HCT116 (cell line): ENCODE data around the gene TMEM140. TPM values are rescaled to one million over a fixed set of nuclear protein-coding genes. Genes with fewer than 3 reads are reported as not detected.

Experiments
- ATAC-seq: fragments of 200-7000 bp; cut with Tn5 transposase; 2 replicates; pipeline ENCODE4 v1.9.1; 2020; ENCODE audit warnings: mild to moderate bottlenecking, moderate library complexity
- BruUV-seq: library from RNA; stranded (reverse); fragments of 400-500 nt; replicated peaks from 2 replicates; lab custom pipeline; 2021; lab: Mats Ljungman, UMichigan
- CTCF ChIA-PET: fragments of 300-600 bp; sonication (Branson Sonifier 250); formaldehyde crosslinking; loops from one replicate; lab custom pipeline; 2021; ENCODE audit warnings: antibody characterized with exemption; lab: Charles Lee
- POLR2A ChIA-PET: fragments of 300-600, 350-600 bp; sonication (Branson Sonifier 250); formaldehyde crosslinking; loops from one replicate; lab custom pipeline; 2021; ENCODE audit warnings: antibody characterized with exemption; lab: Charles Lee
- RAD21 ChIA-PET, 2 experiments: fragments of 300-600 bp; sonication (Branson Sonifier 250); formaldehyde crosslinking; loops; one replicate each; lab custom pipeline; 2023; ENCODE audit warnings: low total read pairs in 2 of 2; ENCODE audit not compliant: uncharacterized antibody in 2 of 2, unreplicated experiment in 2 of 2, low non-redundant PET in 1 of 2; lab: Charles Lee
- DNase-seq: peaks from one replicate; pipeline ENCODE4 v3.0.0-alpha.2; 2010; ENCODE audit warnings: low read depth, low spot score
- H2AFZ ChIP-seq: fragments of 200-600 bp; shearing (Covaris generic), sonication (generic); 2 replicates; pipeline ENCODE4 v1.6.1; 2017; ENCODE audit warnings: low read depth, mixed run types, mixed read lengths, antibody characterized with exemption, low read length; ENCODE audit not compliant: poor library complexity, severe bottlenecking
- H3K27ac ChIP-seq: 2 replicates; pipeline ENCODE4 v1.5.1; 2012; ENCODE audit warnings: low read depth, low read length
- H3K27me3 ChIP-seq: fragments of 200-600 bp; sonication (generic); 2 replicates; pipeline ENCODE4 v1.6.1; 2016; ENCODE audit warnings: mixed run types, low read length, mixed read lengths; ENCODE audit not compliant: insufficient read depth
- H3K36me3 ChIP-seq, 2 experiments: fragments of 200-500 bp in 1 of 2; fragments of 200-600 bp in 1 of 2; sonication (Bioruptor generic) in 1 of 2; sonication (generic) in 1 of 2; 2 replicates each; pipeline versions ENCODE4 v1.5.1 to v1.6.1; 2014 to 2016; ENCODE audit warnings: low read length in 2 of 2, inconsistent platforms in 1 of 2, mixed read lengths in 1 of 2, mixed run types in 1 of 2; ENCODE audit not compliant: insufficient read depth in 2 of 2, control insufficient read depth in 1 of 2
- H3K4me1 ChIP-seq, 2 experiments: fragments of 200-600 bp in 1 of 2; sonication (generic) in 1 of 2; 2 replicates each; pipeline versions ENCODE4 v1.5.1 to v1.6.1; 2012 to 2017; ENCODE audit warnings: low read length in 2 of 2, inconsistent platforms in 1 of 2, mild to moderate bottlenecking in 1 of 2, mixed read lengths in 1 of 2, mixed run types in 1 of 2, moderate library complexity in 1 of 2; ENCODE audit not compliant: insufficient read depth in 2 of 2, control insufficient read depth in 1 of 2
- H3K4me2 ChIP-seq: fragments of 200-600 bp; sonication (generic); 2 replicates; pipeline ENCODE4 v1.6.1; 2017; ENCODE audit warnings: mixed run types, low read length, mixed read lengths
- H3K4me3 ChIP-seq, 2 experiments: fragments of 200-600 bp in 1 of 2; sonication (generic) in 1 of 2; replicated peaks in 1 of 2; 2 replicates each; pipeline ENCODE4 v1.5.1; 2011 to 2016; ENCODE audit warnings: low read length in 2 of 2, control low read depth in 1 of 2, low read depth in 1 of 2, mild to moderate bottlenecking in 1 of 2, mixed read lengths in 1 of 2, mixed run types in 1 of 2
- H3K79me2 ChIP-seq: fragments of 200-600 bp; sonication (generic); 2 replicates; pipeline ENCODE4 v1.6.1; 2017; ENCODE audit warnings: mild to moderate bottlenecking, mixed run types, low read length, moderate library complexity, mixed read lengths; ENCODE audit not compliant: insufficient read depth
- H3K9ac ChIP-seq: fragments of 200-600 bp; sonication (generic); 2 replicates; pipeline ENCODE4 v1.6.1; 2016; ENCODE audit warnings: low read length, mixed read lengths
- H3K9me2 ChIP-seq: fragments of 200-600 bp; sonication (generic), shearing (Covaris generic); 2 replicates; pipeline ENCODE4 v1.6.1; 2017; ENCODE audit warnings: mixed run types, mild to moderate bottlenecking, moderate library complexity; ENCODE audit not compliant: insufficient read depth
- H3K9me3 ChIP-seq, 2 experiments: fragments of 200-500 bp in 1 of 2; fragments of 200-600 bp in 1 of 2; sonication (Bioruptor generic) in 1 of 2; sonication (generic) in 1 of 2; 2 replicates each; pipeline ENCODE4 v1.6.1; 2014 to 2017; ENCODE audit warnings: low read length in 2 of 2, mixed read lengths in 2 of 2, inconsistent platforms in 1 of 2, low read depth in 1 of 2, mild to moderate bottlenecking in 1 of 2, mixed run types in 1 of 2, moderate library complexity in 1 of 2; ENCODE audit not compliant: control insufficient read depth in 1 of 2, insufficient read depth in 1 of 2
- H4K20me1 ChIP-seq: fragments of 200-600 bp; sonication (generic), shearing (Covaris generic); 2 replicates; pipeline ENCODE4 v1.6.1; 2017; ENCODE audit warnings: mixed run types, mild to moderate bottlenecking, moderate library complexity; ENCODE audit not compliant: insufficient read depth
- CBX3 ChIP-seq: IDR thresholded peaks from 2 replicates; pipeline ENCODE4 v1.6.1; 2012; ENCODE audit warnings: low read depth
- ELF1 ChIP-seq: IDR thresholded peaks from 2 replicates; pipeline ENCODE4 v1.6.1; 2012; ENCODE audit warnings: low read depth, borderline replicate concordance
- EZH2 ChIP-seq: fragments of 200-600 bp; sonication (generic); IDR thresholded peaks from 2 replicates; pipeline ENCODE4 v1.6.1; 2017; ENCODE audit warnings: antibody characterized with exemption, mixed run types
- POLR2A ChIP-seq: IDR thresholded peaks from 2 replicates; pipeline ENCODE4 v1.7.0; 2011; ENCODE audit warnings: borderline replicate concordance; ENCODE audit not compliant: insufficient read depth, insufficient read length; ENCODE audit errors: extremely low read depth
- POLR2AphosphoS5 ChIP-seq: IDR thresholded peaks from 2 replicates; pipeline ENCODE4 v1.6.1; 2011; ENCODE audit warnings: mild to moderate bottlenecking, low read depth, low read length, moderate library complexity
- RAD21 ChIP-seq: IDR thresholded peaks from 2 replicates; pipeline ENCODE4 v1.6.1; 2012; ENCODE audit warnings: low read depth, mild to moderate bottlenecking
- SP1 ChIP-seq: IDR thresholded peaks from 2 replicates; pipeline ENCODE4 v1.6.1; 2012; ENCODE audit warnings: low read depth
- TCF7L2 ChIP-seq: IDR thresholded peaks from 2 replicates; pipeline ENCODE4 v1.7.0; 2011; ENCODE audit warnings: borderline replicate concordance, inconsistent platforms; ENCODE audit not compliant: insufficient read depth, insufficient read length; ENCODE audit errors: extremely low read depth
- YY1 ChIP-seq: IDR thresholded peaks from 2 replicates; pipeline ENCODE4 v1.6.1; 2011; ENCODE audit warnings: low read length, low read depth, moderate library complexity, mild to moderate bottlenecking; ENCODE audit not compliant: insufficient replicate concordance; ENCODE audit errors: extremely low read depth
- ZNF274 ChIP-seq: fragments of 200-500 bp; sonication (Bioruptor generic); IDR thresholded peaks from 2 replicates; pipeline ENCODE4 v1.6.1; 2014; ENCODE audit warnings: mild to moderate bottlenecking, low read depth, low read length, inconsistent platforms
- intact Hi-C: fragments of 100-400 bp; cut with micrococcal nuclease; formaldehyde crosslinking; loops from 2 replicates; pipeline ENCODE4 v1.10.0; 2022
- total RNA-seq: library from RNA; stranded (reverse); gene quantifications from one replicate; pipeline ENCODE4 v1.2.1, GENCODE V29; 2021; ENCODE audit not compliant: unreplicated experiment
- TF ChIP-seq, protein P1 (sequence below): IDR thresholded peaks from 2 replicates; pipeline ENCODE4 v1.6.1; 2011; ENCODE audit warnings: mild to moderate bottlenecking, low read length, moderate library complexity; ENCODE audit not compliant: insufficient replicate concordance; ENCODE audit errors: extremely low read depth
- TF ChIP-seq, protein P2 (sequence below): IDR thresholded peaks from 2 replicates; pipeline ENCODE4 v1.6.1; 2012
- TF ChIP-seq, protein P3 (sequence below): IDR thresholded peaks from 2 replicates; pipeline ENCODE4 v1.6.1; 2012; ENCODE audit warnings: low read depth
- TF ChIP-seq, protein P4 (sequence below): IDR thresholded peaks from 2 replicates; pipeline ENCODE4 v1.6.1; 2012

TMEM140 gene
- total RNA-seq, 1 experiment from 2014 or later: not detected

DNA sequence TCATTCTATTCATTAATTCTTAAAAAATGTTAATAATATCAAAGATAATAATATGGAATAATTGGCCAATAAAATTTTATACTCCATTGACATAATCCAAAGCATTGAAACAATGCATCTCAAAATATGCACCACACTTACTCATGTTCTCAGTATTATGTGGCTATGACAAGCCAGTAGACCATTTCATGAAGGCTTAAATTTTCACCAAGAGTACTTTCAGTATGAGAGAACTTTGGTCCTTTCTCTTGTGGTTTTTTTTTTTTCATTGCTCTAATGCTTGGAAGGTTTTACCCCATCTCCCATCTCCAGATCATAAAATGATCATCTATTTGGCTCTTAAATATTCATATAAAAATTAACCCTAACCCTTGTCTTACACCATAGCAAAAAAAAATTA is 45.5 kb upstream of the TMEM140 start (continued):
- no peak for TF ChIP-seq YY1

DNA sequence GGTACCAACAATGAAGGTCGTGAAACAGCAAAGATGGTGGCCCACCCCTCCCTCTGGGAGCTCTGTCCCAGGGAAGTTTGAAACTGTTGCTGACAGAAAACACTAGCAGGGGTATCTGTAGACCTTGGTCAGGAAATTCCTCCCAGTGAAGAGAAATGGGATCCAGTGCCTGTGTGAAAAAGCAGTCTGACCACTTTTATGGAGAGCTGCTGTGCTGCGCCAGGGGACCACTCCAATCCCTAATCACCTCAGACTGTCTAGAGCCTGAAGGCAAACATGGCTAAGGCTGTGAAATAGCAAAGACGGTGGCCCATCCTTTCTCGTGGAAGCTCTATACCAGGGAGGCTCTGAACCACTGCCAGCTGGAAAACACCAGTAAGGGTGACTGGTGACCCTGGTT is 38.3 kb upstream of the TMEM140 start:
- Histone ChIP-seq H3K4me1 (no peaks in the 10 kb centered on the region), H3K36me3 (no peaks in the 10 kb centered on the region), H3K27me3 (no peaks in the 10 kb centered on the region), H3K4me3 (no peak overlapping the region), H3K9ac (no peak overlapping the region), H3K4me2 (no peak overlapping the region), H3K9me3 (no peaks in the 10 kb centered on the region), H4K20me1 (no peaks in the 10 kb centered on the region), H3K27ac (no peak overlapping the region), H3K79me2 (no peaks in the 10 kb centered on the region), H2AFZ (no peak overlapping the region), H3K9me2 (peaks cover 3% of the 10 kb centered on the region; the same call in 1 of the 2 replicates)
- BruUV-seq: no TSS peak
- ChIA-PET CTCF (no interaction called here), POLR2A (no interaction called here), RAD21 (no interaction called here)
- intact Hi-C loops: no loop called here
- DNase-seq (no peak), ATAC-seq (no peak)
- TF ChIP-seq EZH2 (no peak), SP1 (no peak), POLR2A (no peak), POLR2AphosphoS5 (no peak), ZNF274 (no peak), CBX3 (no peak), RAD21 (no peak), TCF7L2 (no peak), ELF1 (no peak)
- TF ChIP-seq, protein P1, sequence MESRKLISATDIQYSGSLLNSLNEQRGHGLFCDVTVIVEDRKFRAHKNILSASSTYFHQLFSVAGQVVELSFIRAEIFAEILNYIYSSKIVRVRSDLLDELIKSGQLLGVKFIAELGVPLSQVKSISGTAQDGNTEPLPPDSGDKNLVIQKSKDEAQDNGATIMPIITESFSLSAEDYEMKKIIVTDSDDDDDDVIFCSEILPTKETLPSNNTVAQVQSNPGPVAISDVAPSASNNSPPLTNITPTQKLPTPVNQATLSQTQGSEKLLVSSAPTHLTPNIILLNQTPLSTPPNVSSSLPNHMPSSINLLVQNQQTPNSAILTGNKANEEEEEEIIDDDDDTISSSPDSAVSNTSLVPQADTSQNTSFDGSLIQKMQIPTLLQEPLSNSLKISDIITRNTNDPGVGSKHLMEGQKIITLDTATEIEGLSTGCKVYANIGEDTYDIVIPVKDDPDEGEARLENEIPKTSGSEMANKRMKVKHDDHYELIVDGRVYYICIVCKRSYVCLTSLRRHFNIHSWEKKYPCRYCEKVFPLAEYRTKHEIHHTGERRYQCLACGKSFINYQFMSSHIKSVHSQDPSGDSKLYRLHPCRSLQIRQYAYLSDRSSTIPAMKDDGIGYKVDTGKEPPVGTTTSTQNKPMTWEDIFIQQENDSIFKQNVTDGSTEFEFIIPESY: no peak
- TF ChIP-seq, protein P2, sequence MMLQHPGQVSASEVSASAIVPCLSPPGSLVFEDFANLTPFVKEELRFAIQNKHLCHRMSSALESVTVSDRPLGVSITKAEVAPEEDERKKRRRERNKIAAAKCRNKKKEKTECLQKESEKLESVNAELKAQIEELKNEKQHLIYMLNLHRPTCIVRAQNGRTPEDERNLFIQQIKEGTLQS: no peak
- TF ChIP-seq, protein P3, sequence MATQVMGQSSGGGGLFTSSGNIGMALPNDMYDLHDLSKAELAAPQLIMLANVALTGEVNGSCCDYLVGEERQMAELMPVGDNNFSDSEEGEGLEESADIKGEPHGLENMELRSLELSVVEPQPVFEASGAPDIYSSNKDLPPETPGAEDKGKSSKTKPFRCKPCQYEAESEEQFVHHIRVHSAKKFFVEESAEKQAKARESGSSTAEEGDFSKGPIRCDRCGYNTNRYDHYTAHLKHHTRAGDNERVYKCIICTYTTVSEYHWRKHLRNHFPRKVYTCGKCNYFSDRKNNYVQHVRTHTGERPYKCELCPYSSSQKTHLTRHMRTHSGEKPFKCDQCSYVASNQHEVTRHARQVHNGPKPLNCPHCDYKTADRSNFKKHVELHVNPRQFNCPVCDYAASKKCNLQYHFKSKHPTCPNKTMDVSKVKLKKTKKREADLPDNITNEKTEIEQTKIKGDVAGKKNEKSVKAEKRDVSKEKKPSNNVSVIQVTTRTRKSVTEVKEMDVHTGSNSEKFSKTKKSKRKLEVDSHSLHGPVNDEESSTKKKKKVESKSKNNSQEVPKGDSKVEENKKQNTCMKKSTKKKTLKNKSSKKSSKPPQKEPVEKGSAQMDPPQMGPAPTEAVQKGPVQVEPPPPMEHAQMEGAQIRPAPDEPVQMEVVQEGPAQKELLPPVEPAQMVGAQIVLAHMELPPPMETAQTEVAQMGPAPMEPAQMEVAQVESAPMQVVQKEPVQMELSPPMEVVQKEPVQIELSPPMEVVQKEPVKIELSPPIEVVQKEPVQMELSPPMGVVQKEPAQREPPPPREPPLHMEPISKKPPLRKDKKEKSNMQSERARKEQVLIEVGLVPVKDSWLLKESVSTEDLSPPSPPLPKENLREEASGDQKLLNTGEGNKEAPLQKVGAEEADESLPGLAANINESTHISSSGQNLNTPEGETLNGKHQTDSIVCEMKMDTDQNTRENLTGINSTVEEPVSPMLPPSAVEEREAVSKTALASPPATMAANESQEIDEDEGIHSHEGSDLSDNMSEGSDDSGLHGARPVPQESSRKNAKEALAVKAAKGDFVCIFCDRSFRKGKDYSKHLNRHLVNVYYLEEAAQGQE: no peak
- TF ChIP-seq, protein P4, sequence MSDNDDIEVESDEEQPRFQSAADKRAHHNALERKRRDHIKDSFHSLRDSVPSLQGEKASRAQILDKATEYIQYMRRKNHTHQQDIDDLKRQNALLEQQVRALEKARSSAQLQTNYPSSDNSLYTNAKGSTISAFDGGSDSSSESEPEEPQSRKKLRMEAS: no peak
